Measurements from ENCODE around the gene RAB7B. TPM values are rescaled to one million over a fixed set of nuclear protein-coding genes. Genes with fewer than 3 reads are reported as not detected.

RAB7B gene
- total RNA-seq, 8 experiments from 2014 or later = 0.11 to 4.6 (median 1.0) TPM

- in situ Hi-C loops (cut with MboI; ENCODE audit: low pct_unique_long_range_greater_than_20kb in 2 of 9, low sequenced_read_pairs in 9 of 9, unreplicated experiment in 9 of 9) = loop anchor here in 3 of 9 experiments (25.0 kb wide), 2 partner anchors 176 to 301 kb away; partner anchors contain the start of gene RAB29 (in 2 of the 3)
- Histone ChIP-seq H3K4me1 (replicated peaks in 1 of 2) (peaks cover 13 to 21% of the 10 kb centered on the region in 2 donors), H3K27ac (no peak overlapping the region), H3K4me3 (no peak overlapping the region)
- WGBS, 10 experiments = 53 to 96% (median 80%) methylated on average over 4 to 11 of the region's 16 CpGs; no CpG with 5 or more reads in 3 of the 10 experiments
- ATAC-seq (replicated peaks in 6 of 8) = peak in 2 of 8 experiments; percentile 20 to 24
Observed at GRCh38 chr1:205963352-205964155, 39.6 kb downstream of the RAB7B start.

- in situ Hi-C loops (cut with MboI; ENCODE audit: low pct_unique_long_range_greater_than_20kb in 2 of 9, low sequenced_read_pairs in 9 of 9, unreplicated experiment in 9 of 9) = loop anchor here in 3 of 9 experiments (25.0 kb wide), 2 partner anchors 176 to 301 kb away; partner anchors contain the start of gene RAB29 (in 2 of the 3)
- H3K4me3 ChIP-seq = no peak overlapping the region
- H3K4me1 ChIP-seq (replicated peaks in 1 of 2) = peaks cover 13 to 21% of the 10 kb centered on the region in 2 donors
- no peak overlapping the region for H3K27ac ChIP-seq
- 50 to 87% (median 68%) methylated on average over 1 to 5 of the region's 6 CpGs; no CpG with 5 or more reads in 4 of the 10 experiments for WGBS, 10 experiments
- no peak for ATAC-seq (replicated peaks in 6 of 8)
Observed at GRCh38 chr1:205962821-205963221, 40.4 kb downstream of the RAB7B start.

DNA sequence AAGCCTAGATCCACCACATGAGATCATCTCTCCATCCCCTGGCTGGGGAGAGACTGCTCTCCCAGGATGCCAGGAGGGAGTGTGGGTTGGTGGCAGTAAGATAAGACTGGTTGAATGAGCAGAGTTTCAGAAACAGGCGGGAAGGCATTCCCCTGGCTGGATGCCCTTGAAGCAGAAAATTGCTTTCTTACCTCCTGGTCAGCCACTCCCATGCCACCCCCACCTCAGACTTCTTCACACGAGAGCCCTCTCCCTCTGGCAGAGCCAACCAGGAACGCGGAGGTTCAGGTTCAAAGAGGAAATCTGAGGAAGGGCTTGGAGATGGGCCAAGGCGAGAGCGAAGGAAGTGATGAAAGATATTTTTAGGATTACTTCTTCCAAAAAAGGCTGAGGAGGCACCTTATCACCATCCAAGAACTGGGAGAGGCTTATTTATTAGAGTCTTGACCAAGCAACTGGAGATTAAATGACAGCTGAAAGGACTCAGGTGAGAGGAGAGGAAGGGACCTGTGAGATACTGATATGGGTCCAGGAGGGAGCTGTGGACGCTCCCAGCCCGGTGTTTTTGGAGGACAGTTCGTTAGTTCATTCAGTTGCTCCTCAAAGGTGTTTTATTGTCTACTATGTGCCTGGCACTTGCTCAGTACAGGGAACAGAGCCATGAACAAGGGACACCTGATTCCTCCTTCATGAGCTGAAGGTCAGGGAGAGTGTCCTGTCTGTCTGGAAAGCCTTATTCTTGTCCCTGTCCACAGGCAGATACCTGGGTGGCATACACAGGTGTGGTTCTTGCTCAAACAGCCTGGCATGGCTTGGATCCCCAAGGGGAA, 41.0 kb downstream of the RAB7B start:
- in situ Hi-C loops (cut with MboI; ENCODE audit: low pct_unique_long_range_greater_than_20kb in 2 of 9, low sequenced_read_pairs in 9 of 9, unreplicated experiment in 9 of 9) = loop anchor here in 3 of 9 experiments (25.0 kb wide), 2 partner anchors 175 to 300 kb away; partner anchors contain the start of gene RAB29 (in 2 of the 3)
- H3K4me3 ChIP-seq = no peak overlapping the region
- H3K27ac ChIP-seq = no peak overlapping the region
- peaks cover 13 to 21% of the 10 kb centered on the region in 2 donors for H3K4me1 ChIP-seq (replicated peaks in 1 of 2)
- ATAC-seq (replicated peaks in 6 of 8) = no peak
- 65 to 94% (median 89%) methylated on average over 3 to 8 of the region's 9 CpGs; no CpG with 5 or more reads in 4 of the 10 experiments for WGBS, 10 experiments

DNA sequence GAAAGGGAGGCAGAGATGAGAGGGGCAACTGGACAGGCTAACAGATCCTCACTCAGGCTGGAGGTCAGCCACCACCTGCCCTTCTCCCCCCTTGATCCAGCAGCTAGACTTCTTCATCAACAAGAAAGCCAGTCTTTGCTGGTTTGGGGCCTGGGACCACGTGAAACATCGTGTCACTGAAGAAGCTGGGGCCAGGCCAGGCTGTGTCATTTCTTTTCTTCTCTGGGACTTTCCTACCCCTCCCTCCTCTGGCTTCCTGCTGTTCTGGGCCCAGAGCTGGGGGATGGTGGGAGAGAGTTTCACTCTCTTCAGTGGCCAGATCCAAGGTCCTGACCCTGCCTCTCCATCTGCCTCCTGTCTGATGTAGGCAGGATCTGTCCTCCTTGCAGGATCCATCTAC, 41.8 kb downstream of the RAB7B start:
- WGBS, 10 experiments = 0 to 18% (median 6%) methylated on average over 2 of the region's 2 CpGs; no CpG with 5 or more reads in 5 of the 10 experiments
- H3K27ac ChIP-seq = peak overlapping the region in 1 of 2 donors; percentile 41

GRCh38 chr1:205959789-205960188, 43.4 kb downstream of the RAB7B start:
- no peak for ATAC-seq (replicated peaks in 6 of 8)
- Histone ChIP-seq H3K4me3 (no peak overlapping the region), H3K4me1 (replicated peaks in 1 of 2) (peaks cover 2 to 12% of the 10 kb centered on the region in 2 donors), H3K27ac (no peak overlapping the region)
- in situ Hi-C loops (cut with MboI; ENCODE audit: low pct_unique_long_range_greater_than_20kb in 2 of 9, low sequenced_read_pairs in 9 of 9, unreplicated experiment in 9 of 9) = loop anchor here in 3 of 9 experiments (25.0 kb wide), 2 partner anchors 172 to 297 kb away; partner anchors contain the start of gene RAB29 (in 2 of the 3)
- WGBS, 10 experiments = 33 to 100% (median 63%) methylated on average over 1 to 4 of the region's 4 CpGs; no CpG with 5 or more reads in 4 of the 10 experiments

More for the DNA sequence above, 41.8 kb downstream of the RAB7B start:
- peak in 7 of 8 experiments; percentile 16 to 75 (median 55) for ATAC-seq (replicated peaks in 6 of 8)
- peaks cover 13 to 21% of the 10 kb centered on the region in 2 donors for H3K4me1 ChIP-seq (replicated peaks in 1 of 2)
- in situ Hi-C loops (cut with MboI; ENCODE audit: low pct_unique_long_range_greater_than_20kb in 2 of 9, low sequenced_read_pairs in 9 of 9, unreplicated experiment in 9 of 9) = loop anchor here in 3 of 9 experiments (25.0 kb wide), 2 partner anchors 174 to 299 kb away; partner anchors contain the start of gene RAB29 (in 2 of the 3)
- no peak overlapping the region for H3K4me3 ChIP-seq

GRCh38 chr1:205955499-205955898, 47.7 kb downstream of the RAB7B start:
- H3K4me1 ChIP-seq (replicated peaks in 1 of 2) = peaks cover 0 to 6% of the 10 kb centered on the region in 2 donors
- H3K27ac ChIP-seq = no peak overlapping the region
- WGBS, 10 experiments = 44 to 100% (median 80%) methylated on average over 1 of the region's 1 CpG; no CpG with 5 or more reads in 1 of the 10 experiments
- in situ Hi-C loops (cut with MboI; ENCODE audit: low pct_unique_long_range_greater_than_20kb in 2 of 9, low sequenced_read_pairs in 9 of 9, unreplicated experiment in 9 of 9) = loop anchor here in 3 of 9 experiments (25.0 kb wide), 2 partner anchors 168 to 293 kb away; partner anchors contain the start of gene RAB29 (in 2 of the 3)
- no peak for ATAC-seq (replicated peaks in 6 of 8)
- H3K4me3 ChIP-seq = no peak overlapping the region

DNA sequence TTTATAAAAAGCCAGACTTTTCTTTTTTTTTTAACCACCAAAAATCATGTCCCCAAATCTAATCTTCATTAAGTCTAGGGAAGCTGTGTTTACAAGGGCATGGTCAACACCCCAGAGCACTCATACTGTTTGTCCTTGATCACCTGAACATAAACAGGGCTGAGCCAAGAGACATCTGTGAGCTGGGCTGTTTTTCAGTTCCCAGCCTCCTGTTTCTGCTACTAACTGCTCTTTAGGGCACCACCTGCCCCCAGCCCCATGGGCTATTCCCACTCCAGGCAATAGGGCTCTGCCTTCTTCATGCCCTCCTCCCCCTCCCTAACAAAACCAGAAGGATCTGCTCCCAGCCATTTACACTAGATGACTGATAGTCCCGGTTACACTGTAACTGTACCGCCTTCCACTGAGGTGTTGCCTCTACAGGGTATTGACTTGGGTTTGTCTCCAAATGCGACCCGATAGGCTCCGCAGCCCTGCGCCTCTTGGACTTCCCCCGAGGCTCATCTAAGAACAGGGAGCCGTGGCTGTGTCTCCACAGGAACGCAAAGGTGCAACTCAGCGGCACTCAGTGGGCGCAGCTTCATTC, 48.3 kb downstream of the RAB7B start:
- peak in 3 of 8 experiments; percentile 18 to 31 (median 24) for ATAC-seq (replicated peaks in 6 of 8)
- WGBS, 10 experiments = 50 to 93% (median 81%) methylated on average over 1 to 9 of the region's 11 CpGs
- H3K27ac ChIP-seq = no peak overlapping the region
- peaks cover 0 to 6% of the 10 kb centered on the region in 2 donors for H3K4me1 ChIP-seq (replicated peaks in 1 of 2)
- no peak overlapping the region for H3K4me3 ChIP-seq
- in situ Hi-C loops (cut with MboI; ENCODE audit: low pct_unique_long_range_greater_than_20kb in 2 of 9, low sequenced_read_pairs in 9 of 9, unreplicated experiment in 9 of 9) = loop anchor here in 3 of 9 experiments (25.0 kb wide), 2 partner anchors 168 to 293 kb away; partner anchors contain the start of gene RAB29 (in 2 of the 3)

GRCh38 chr1:205951746-205952145, 51.4 kb downstream of the RAB7B start:
- Histone ChIP-seq H3K4me3 (no peak overlapping the region), H3K4me1 (replicated peaks in 1 of 2) (peaks cover 0 to 6% of the 10 kb centered on the region in 2 donors), H3K27ac (no peak overlapping the region)
- in situ Hi-C loops (cut with MboI; ENCODE audit: low pct_unique_long_range_greater_than_20kb in 2 of 9, low sequenced_read_pairs in 9 of 9, unreplicated experiment in 9 of 9) = loop anchor here in 3 of 9 experiments (25.0 kb wide), 2 partner anchors 164 to 289 kb away; partner anchors contain the start of gene RAB29 (in 2 of the 3)
- WGBS, 10 experiments = 60 to 89% methylated on average over 1 of the region's 1 CpG; no CpG with 5 or more reads in 8 of the 10 experiments
- peak in 1 of 8 experiments; percentile 3 for ATAC-seq (replicated peaks in 6 of 8)

DNA sequence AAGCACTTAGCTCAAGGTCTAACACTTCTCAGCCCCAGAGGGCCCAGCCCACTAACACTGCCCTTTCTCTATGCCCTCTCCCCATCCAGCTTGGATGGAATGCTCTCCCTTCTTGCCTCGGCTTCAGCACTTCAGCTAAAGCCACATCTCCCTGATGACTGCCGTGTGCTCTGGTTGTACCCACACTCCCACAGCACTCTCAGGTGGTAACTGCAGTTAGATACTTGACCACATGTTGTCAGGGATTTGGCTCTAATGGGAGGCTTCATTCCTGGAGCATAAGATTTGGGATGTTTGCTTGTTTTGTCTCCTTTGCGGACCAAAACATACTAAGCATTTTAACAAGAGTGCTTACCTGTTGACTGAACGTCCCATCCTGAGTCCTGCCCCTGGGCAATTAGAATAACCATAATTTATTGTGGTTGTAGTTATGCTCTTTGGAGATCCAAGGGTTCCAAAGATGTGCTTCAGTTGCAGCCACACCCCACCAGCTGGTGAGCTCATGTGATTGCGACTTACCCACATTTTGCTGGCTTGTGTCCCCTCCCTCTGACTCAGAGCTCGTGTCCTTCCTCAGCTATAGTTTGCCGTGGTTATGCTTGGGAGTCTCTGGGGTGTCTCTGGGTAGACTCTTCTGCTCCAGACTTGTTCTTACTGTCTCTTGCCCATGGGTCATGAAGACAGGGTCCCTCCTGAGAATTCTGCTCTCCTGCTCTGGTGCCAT, 52.2 kb downstream of the RAB7B start:
- H3K4me3 ChIP-seq = no peak overlapping the region
- in situ Hi-C loops (cut with MboI; ENCODE audit: low pct_unique_long_range_greater_than_20kb in 2 of 9, low sequenced_read_pairs in 9 of 9, unreplicated experiment in 9 of 9) = loop anchor here in 3 of 9 experiments (25.0 kb wide), 2 partner anchors 164 to 289 kb away; partner anchors contain the start of gene RAB29 (in 2 of the 3)
- peaks cover 0 to 6% of the 10 kb centered on the region in 2 donors for H3K4me1 ChIP-seq (replicated peaks in 1 of 2)
- ATAC-seq (replicated peaks in 6 of 8) = peak in 5 of 8 experiments; percentile 27 to 95 (median 86)
- H3K27ac ChIP-seq = no peak overlapping the region
- WGBS, 10 experiments = 0 to 85% (median 71%) methylated on average over 1 to 5 of the region's 7 CpGs; no CpG with 5 or more reads in 5 of the 10 experiments

GRCh38 chr1:205950280-205950679, 52.9 kb downstream of the RAB7B start:
- no peak overlapping the region for H3K4me3 ChIP-seq
- 33 to 100% (median 87%) methylated on average over 1 to 7 of the region's 8 CpGs; no CpG with 5 or more reads in 4 of the 10 experiments for WGBS, 10 experiments
- in situ Hi-C loops (cut with MboI; ENCODE audit: low pct_unique_long_range_greater_than_20kb in 2 of 9, low sequenced_read_pairs in 9 of 9, unreplicated experiment in 9 of 9) = loop anchor here in 3 of 9 experiments (25.0 kb wide), 2 partner anchors 163 to 288 kb away; partner anchors contain the start of gene RAB29 (in 2 of the 3)
- ATAC-seq (replicated peaks in 6 of 8) = peak in 2 of 8 experiments; percentile 9 to 67
- peaks cover 0 to 6% of the 10 kb centered on the region in 2 donors for H3K4me1 ChIP-seq (replicated peaks in 1 of 2)
- H3K27ac ChIP-seq = no peak overlapping the region

- no peak for ATAC-seq (replicated peaks in 6 of 8)
- in situ Hi-C loops (cut with MboI; ENCODE audit: low pct_unique_long_range_greater_than_20kb in 2 of 9, low sequenced_read_pairs in 9 of 9, unreplicated experiment in 9 of 9) = loop anchor here in 3 of 9 experiments (25.0 kb wide), 2 partner anchors 162 to 287 kb away; partner anchors contain the start of gene RAB29 (in 2 of the 3)
- 100% methylated on average over 1 of the region's 1 CpG; no CpG with 5 or more reads in 5 of the 10 experiments for WGBS, 10 experiments
- Histone ChIP-seq H3K4me1 (replicated peaks in 1 of 2) (peaks cover 0 to 6% of the 10 kb centered on the region in 2 donors), H3K4me3 (no peak overlapping the region), H3K27ac (no peak overlapping the region)
Observed at GRCh38 chr1:205949753-205950152, 53.4 kb downstream of the RAB7B start.

All from motor neuron (in vitro differentiated cells).